RPMI8226 (cell line): Measurements from ENCODE around the gene TMEM242.
"Not testable (repeated sequence)": the region's sequence is repeated elsewhere in the genome, so short reads cannot be mapped to it uniquely, and the experiment has no call there.

Source experiments
- DNase-seq: peaks from one replicate; pipeline ENCODE4 v3.0.0-alpha.2; 2015

Gene TMEM242

DNA sequence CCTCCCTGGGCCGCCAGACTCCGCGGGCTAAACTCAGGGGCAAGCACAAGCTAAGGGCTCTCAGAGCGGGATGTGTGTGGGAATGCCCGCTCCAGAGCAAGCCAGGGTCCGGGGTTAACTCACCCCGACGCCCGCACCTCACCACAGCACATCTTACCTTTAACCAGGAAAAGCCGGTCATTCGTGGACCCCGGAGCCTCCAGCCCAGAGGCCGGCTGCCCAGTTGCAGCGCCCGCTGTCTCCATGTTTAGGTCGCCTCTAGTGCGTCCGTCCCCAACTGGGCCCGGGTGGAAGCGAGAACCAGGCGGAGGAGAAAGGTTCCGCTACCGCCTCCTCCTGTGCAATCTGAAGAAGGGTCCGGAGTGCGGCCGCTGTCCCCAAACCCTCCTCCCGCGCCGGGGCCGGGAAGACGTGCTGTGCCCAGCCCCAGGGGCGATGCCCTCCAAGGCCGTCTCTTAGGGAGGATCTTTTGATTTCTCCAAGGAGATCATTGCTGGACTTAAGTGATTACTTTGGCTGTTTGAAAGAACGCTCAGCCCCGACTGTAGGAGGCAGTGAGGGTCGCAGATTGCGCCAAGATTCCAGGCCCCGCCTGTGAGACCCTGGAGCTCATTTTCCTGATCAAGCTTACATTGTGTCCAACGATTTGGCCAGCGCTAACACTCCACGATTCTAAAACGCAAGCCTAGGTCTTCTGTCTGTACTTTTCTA, at the start of gene TMEM242:
TSS of gene TMEM242 (minus strand) at position 265 of the 711 bp plus-strand sequence. CDS start at position 245, 20 bp downstream.
- DNase-seq: peak; percentile 93

DNA sequence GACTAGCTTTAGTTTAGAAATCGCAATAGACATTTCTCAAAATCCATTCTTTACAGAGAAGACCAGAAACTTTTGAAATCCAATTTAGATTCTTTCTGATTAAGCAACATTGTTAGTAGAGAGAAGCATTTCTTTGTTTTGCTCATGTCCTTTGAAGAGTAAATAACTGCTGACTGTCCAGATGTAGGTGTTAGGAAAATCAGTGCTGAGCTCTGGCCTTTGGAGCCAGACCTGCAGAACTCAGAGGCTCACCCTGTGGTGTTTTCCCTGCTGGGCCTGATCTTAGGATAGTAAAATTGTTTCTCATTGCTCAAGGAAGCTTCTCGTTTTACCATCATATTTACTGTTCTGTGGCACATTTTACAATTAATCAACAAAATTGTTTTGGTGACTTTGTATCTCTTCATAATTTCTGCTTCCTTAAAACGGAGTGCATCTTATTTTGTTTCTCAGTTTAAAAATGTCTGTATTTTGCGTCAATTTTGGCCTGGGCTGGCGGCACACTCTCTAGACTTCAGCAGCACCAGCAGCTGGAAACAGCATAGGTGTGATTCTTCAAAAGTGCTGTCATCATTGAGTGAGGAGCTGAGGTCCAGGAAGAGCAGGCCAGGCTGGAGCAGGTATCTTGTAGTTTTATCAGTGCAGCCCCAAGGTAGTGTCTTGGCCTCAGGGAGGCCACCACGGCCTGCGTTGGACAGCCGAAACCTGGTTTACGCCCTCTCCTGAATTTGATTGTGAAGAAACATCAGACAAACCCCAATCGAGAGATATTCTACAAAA, 49.4 kb upstream of the TMEM242 start:
- DNase-seq: no peak

DNA sequence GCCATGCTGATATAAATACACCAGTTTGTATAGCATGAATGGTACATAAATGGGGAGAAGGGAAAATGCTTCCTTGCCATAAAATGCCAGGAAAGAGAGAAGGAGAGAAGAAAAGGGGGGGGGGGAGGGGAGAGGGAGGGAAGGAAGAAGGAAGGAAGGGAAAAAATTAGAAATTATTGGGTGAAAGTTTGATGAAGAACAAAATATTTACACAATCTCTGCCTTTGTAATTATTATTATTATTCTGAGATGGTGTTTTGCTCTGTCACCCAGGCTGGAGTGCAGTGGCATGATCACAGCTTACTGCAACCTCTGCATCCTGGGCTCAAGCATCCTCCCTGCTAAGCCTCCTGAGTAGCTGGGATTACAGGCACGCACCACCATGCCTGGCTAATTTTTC, 47.4 kb upstream of the TMEM242 start:
- no peak for DNase-seq

DNA sequence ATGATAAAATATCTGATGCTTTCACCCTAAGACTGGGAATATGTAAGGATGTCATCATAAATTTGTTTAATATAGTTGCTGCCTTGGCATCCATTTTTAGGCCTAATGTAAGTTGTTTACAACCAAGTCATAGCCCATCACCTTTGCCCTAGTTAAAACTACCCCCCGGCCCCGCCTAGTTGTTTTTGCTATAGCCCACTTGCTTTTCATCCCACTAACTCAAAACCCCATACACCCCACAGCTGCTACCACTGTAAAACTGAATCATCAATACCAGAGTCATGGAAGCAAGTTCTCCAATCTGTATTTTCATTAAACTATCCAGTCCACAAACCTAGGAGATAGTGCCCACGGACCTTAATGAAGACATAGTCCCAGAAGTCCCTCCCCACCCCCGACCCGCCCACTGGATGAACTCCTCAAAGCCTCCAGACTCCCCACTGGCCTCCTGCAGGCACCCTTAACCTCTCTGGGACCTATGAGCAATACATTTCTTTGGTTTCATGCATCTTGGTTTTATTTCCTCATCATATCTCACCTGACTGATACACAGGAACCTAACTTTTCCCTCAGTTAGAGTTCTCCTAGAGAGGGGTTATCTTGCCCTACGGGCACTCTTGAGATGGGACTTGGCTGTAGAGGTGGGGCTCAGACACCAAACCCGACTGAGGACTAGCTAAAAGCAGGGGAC, 45.2 kb upstream of the TMEM242 start:
- no peak for DNase-seq

DNA sequence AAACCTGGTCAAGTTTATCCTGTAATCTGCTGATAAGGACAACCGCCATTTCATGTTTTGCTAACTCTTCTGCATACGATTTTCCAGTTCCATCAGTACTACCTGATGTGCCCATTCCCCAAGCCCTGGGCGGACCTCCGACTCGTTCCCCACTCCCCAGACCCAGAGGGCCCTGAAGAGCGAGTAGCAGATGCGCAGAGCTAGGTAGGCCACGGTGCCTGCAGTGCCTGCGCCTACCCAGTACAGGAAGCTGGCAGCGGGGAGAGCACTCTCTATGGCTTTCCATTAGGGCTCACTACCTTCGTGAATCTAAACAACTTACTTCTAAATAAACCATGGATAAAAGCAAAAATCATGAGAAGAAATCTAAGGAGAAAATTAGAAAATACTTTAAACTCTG, 43.3 kb upstream of the TMEM242 start:
- no peak for DNase-seq

DNA sequence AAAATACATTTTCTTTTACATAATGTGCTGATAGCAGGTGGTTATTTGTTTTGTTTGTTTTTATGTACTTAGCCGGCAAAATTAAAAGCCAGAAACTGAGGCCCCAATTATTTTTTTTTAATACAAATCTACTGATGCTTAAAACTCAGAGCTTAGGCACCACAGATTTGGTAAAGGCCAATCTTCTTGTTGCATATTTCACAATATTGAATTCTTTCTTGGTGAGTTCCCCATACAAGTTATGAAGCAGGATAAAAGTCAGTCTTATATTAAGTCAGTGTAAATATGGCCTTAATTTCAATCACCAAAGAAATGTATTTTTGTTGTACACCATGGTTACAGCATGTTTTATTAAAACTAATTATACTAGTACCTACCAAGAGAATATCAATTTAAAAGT, 41.4 kb upstream of the TMEM242 start:
- DNase-seq: no peak

DNA sequence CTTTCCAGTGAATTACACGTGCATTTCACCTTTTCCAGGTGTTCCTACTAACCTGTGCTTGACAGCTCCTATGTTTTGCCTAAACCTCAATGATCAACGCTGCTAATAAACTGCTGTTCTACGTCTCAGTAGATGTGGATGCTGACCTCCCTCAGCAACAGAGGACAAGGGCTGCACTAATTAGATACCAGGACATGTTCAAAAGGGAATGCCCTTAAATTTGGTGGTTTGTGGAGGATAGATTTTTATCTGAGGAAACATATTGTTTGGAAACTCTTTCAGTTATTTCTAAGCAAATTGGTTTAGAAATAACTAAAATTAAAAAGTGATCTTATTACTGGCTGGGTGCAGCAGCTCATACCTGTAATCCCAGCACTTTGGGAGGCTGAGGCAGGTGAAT, 38.6 kb upstream of the TMEM242 start:
- DNase-seq: no peak

DNA sequence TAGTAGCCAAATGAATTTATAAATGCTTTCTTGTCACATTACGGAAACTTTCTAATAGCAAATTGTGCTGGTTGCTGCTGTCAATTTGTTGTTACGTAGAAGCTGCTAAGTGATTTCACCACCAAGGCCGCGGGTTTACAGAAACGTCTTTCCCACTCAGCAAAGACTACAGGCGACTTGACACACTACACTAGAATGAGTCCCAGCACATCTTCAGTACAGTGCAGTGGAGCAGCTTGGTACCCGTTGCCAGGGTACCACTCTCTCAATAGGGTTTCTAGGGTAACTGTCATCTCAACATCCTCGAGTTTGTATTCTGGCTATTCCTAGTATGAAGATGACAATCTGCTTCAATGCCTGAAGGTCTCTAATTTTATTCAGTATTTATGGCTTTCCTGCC, 35.0 kb upstream of the TMEM242 start:
- DNase-seq: no peak

DNA sequence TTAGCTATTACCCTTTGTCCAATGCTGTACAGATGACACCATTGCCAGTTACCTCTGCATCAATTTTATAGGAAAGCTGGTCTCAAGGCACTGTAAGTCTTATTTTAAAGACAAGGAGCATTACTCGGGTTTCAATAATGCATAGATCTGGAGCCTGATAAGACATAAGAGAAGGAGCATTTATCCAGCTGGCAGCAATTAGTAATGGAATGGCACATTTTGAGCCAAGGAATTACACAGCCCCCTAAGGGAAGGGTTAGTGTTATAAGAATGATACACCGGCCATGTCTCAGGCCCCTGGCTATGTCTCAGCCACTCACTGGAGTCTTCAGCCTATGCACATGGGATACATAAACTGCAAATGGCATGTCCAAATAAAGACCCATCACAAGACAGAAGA, 23.1 kb upstream of the TMEM242 start:
- DNase-seq: no peak

DNA sequence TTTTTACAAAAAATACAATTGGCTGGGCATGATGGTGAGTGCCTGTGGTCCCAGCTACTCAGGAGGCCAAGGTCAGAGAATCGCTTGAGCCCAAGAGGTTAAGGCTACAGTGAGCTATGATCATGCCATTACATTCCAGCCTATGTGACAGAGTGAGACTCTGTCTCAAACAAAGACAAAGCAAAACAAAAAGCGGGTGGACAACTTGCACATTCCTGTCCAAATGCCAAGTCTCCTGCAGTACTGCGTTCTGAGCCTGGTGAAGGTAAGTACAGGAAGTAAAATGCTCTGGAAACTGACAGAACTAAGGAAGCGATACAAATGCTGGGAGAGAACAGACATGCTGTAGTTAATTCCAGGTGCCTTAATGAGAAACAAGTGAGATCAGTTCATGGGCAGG, 20.4 kb upstream of the TMEM242 start:
- no peak for DNase-seq

DNA sequence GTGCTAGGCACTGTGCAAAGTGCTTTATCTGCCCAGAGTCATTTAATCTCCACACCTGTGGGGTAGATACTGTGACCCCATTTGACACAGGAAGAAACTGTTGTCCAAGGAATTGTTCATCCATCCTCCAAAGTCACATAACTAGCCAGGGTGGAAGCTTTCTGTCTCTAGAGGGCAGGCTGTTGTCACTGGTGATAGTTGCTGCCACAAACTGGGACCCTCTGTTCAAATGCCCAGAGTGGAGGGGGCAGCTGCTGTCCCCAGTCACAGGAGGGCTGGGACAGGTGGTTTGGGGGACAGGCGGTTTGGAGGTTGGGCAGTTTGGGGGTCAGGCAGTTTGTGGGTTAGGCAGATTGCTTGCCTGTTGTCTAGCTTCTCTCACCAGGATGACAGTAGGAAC, 16.1 kb upstream of the TMEM242 start:
- no peak for DNase-seq

DNA sequence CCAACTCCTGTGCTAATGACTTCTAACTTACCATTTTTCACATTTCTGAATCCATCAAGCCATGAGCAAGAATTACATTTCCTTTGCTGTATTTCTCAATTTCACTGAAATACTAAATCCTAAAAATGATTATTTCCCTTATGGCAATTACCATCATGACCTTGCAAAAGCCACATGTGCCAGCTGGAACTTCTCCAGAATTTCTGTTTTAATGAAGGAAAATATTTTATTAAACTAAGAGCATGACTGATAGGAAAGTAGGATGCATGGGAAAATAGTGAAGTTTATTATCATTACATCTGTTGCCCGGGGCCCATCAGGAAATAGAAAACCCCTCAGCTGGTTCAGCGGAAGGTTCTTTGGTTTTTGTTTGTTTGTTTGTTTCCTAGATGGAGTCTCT, 14.4 kb upstream of the TMEM242 start:
- DNase-seq: no peak

DNA sequence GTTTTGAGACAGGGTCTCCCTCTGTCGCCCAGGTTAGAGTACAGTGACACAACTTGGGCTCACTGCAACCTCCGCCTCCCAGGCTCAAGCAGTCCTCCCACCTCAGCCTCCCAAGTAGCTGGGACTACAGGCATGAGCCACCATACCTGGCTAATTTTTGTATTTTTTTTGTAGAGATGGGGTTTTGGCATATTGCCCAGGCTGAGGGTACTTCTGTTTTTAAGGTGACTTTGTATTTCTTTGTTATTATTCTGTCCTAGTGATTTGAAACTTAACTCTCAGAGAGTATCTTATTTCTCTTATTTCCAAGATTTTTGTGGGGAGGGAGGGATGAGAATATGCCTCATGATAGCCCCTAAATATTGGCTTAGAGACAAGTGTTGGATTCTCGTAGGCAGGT, 14.0 kb upstream of the TMEM242 start:
- DNase-seq: not testable (repeated sequence)

DNA sequence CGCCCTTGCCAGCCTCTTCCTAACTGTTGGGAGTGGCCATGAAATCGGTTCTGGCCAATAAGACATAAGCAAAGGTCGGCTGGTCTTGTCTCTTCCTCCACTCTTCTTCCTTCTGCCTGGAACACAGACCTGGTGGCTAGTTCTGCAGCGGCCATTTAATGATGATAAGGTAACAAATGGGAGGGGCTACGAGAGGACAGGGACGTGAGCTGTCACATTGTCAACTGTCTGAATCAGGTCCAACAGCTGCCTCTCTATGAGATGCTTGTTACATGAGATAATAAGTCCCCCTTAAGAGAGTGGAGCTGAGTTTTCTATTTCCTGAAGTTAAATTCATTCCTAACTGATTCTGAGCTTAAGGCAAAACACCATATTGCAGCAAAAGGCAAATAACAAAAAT, 12.5 kb upstream of the TMEM242 start:
- DNase-seq: peak; percentile 30

DNA sequence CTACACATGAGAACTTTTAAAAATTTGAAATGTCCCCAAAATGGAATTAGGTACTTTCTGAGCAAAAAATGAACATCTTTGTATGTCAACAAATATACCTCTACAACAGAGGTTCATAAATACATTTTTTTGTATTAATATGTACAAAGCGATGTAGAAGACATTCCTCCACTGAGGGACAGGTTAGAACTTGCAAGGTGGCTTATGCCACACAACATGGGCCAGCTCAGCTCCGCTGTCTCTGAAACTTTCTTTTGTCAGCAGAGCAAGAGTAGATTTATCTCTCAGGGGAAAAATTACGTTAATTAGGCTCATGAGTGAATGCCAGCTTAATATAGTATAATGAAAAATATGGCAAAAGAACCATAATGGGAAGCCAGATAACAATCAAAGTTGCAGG, 10.6 kb upstream of the TMEM242 start:
- no peak for DNase-seq

DNA sequence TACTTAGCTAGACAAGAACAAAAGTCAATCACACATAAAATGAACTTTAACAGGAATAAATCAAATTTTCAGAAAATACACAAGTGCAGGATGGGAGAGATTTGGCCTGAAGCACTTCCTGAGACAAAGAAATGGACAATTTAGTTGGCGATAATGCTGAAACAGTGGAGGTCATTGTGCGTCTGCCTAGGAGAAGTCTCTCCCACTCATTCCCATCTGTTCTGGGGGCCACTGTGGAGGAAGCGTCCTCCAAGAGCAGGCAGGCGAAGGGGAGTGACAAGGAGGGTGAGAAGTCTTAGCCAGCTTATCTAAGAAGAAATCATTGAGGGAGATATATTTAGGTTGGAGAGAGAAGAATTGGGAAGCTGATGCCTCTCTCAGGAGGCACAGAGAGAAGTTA, 10.2 kb upstream of the TMEM242 start:
- no peak for DNase-seq

DNA sequence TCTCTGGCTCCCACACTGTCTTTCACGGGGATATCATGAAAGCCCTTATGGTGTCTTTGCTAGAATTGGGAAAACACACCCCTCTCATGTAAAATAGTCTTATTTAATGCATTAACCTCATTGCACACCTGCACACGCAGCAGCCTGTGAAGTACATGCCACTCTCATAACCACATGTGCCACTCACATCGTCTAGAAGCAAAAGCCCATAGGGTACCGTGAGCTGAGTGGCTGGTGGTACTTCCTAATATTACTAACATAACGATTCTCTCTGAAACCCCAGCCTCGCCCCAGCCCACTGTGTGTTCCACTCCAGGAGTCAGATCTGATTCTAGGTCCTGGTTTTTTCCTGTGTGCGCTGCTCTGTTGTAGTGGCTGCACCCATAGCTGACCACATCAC, 9.5 kb upstream of the TMEM242 start:
- no peak for DNase-seq

DNA sequence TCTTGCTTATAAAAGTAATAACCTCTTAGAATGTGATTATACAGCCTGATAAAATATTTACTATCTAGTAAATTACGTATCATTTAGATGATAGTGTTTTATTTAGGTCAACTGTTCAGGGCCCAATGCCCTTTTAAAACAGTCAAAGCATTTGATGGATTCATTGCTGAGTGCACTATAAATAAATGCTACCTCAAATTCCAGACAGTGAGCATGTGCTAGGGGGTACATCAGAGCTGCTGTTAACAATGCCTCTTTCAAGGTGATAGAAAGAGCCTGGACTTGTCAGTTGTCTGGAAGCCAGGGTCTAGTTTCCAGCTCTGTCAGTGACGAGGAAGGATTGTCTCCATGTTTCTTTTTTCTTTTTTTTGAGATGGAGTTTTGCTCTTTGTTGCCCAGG, 7.5 kb upstream of the TMEM242 start:
- no peak for DNase-seq

DNA sequence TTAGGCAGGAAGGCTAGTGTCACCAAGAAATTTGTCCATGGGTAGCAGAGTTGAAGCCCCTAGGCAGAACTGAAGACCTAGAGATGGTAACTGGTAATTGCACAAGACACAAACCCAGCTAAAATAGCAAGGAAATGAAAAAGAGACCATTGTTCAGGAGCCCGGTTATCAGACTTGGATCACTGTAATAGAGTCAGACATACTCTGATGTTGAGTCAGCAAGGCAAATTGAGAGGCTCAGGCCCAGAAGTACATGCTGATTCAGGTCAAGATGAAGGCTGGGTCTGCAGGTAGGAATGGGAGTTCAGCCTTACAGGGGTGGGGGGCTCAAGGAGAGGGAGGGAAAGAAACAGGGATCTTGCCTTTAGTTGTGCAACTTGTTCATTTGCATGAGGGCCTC, 6.5 kb upstream of the TMEM242 start:
- no peak for DNase-seq

DNA sequence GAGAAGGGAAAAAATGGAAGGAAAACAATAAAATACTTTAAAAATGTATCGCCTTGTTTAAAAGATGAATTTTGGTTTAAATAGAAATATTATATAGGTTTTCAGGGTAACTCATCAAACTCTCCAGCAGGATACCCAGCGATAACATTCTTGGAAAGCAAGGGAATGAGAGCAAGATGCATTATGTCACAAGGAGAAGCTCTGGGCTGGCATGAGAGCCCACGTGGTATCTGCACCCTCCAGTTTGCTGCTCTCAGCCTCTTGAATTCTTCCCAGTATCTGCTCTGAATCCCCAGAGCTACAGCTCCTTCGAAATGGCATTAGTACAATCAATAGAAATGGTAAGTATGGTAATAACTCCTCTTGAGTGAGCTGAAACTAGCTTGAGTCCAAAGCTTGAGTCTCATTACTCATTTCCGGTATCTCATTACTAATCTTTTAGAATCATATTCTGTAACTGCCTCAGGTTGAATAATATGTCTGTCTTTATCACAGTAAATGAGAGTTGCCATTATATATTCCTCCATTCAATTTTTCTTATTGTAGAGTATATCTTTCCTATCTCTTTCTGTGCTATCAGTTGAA, 4.9 kb upstream of the TMEM242 start:
- no peak for DNase-seq

DNA sequence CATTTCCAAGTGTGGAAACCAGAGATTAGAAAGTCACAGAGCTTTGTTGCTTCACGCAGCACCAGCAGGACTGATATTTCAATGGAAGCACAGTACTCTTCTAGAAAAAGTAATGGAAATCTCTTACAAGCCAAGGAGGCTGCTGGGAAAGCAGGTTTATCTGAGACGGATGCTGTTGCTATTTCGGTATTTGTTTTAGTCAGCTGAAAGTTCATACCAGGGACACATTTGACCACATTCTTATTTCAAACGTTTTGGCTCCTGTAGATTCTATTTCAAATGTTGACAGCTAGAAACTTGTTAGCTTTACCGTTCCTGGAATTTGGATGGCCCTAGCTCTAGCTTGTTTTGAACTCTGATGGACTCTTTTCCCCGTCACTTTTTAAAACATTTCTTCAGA, 3.7 kb upstream of the TMEM242 start:
- peak; percentile 60 for DNase-seq

DNA sequence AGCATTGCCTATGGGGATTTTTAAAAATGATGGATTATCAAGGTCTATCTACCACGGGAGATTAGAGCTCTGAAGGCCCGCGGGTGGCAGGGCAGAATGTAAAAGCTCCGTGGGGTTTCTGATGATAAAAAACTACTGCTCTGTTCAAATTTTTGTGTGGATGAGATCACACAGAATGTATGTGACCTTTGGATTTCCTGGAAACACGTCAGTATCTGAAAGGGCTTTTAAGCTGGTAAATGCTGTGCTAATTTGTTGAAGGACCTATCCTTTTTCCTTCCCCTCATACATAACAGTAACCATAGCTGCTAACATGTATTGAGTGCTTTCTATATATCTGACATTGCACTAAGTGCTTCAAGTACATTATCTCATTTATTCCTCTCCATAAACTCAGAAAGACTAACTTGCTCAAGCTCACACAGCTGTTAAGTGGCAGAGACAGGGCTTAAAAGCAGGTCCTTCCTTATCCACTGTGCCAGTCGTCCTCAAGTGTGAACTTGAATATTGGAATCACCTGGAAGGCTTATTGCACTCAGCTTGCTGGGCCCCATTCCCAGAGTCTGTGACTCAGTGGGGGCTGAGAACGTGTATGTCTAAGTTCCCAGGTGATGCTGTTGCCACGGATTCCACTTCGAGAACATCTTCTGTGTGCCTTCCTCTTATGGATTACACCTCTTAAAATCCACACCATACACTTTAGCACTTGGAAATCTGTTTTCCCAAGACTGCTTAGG, 1.9 kb upstream of the TMEM242 start:
- no peak for DNase-seq

DNA sequence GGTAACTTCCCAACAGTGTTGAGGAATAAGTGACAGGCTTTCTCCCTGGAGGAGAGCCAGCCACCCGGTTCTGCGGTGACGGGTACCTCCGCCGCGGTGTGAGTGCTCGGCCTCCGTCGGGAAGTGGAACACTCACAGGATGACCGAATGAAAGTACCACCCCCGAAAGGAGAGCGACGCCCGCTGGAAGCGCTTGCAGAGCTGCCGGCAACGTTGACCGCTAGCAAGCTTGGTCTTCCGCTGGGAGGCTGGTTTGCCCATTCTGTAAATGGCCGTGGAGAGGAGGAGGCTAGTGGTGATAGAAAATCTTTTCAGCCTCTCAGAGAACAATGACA, 614 bp upstream of the TMEM242 start:
- peak; percentile 81 for DNase-seq
